ENCODE results near the gene TM9SF2.

Gene TM9SF2

GRCh38 chr13:99496184-99497142, 4.8 kb upstream of the TM9SF2 start:
- DNase-seq (ENCODE audit: low spot score) = peak; percentile 28

GRCh38 chr13:99498171-99499161, 2.8 kb upstream of the TM9SF2 start:
- DNase-seq (ENCODE audit: low spot score) = peak; percentile 98

- DNase-seq (ENCODE audit: low spot score) = no peak
Observed at GRCh38 chr13:99500839-99501183, 461 bp upstream of the TM9SF2 start.

- peak; percentile 31 for DNase-seq (ENCODE audit: low spot score)
Observed at GRCh38 chr13:99501848-99502301, 603 bp downstream of the TM9SF2 start.

- peak; percentile 38 for DNase-seq (ENCODE audit: low spot score)
Observed at GRCh38 chr13:99505814-99506269, 4.6 kb downstream of the TM9SF2 start.

- no peak for DNase-seq (ENCODE audit: low spot score)
Observed at GRCh38 chr13:99506634-99507033, 5.4 kb downstream of the TM9SF2 start.

GRCh38 chr13:99507054-99507453, 5.8 kb downstream of the TM9SF2 start:
- no peak for DNase-seq (ENCODE audit: low spot score)

- no peak for DNase-seq (ENCODE audit: low spot score)
Observed at GRCh38 chr13:99507551-99507950, 6.3 kb downstream of the TM9SF2 start.

GRCh38 chr13:99507986-99508385, 6.7 kb downstream of the TM9SF2 start:
- no peak for DNase-seq (ENCODE audit: low spot score)

- no peak for DNase-seq (ENCODE audit: low spot score)
Observed at GRCh38 chr13:99509479-99509878, 8.2 kb downstream of the TM9SF2 start.

- DNase-seq (ENCODE audit: low spot score) = no peak
Observed at GRCh38 chr13:99514801-99515200, 13.5 kb downstream of the TM9SF2 start.

- no peak for DNase-seq (ENCODE audit: low spot score)
Observed at GRCh38 chr13:99516153-99516929, 15.1 kb downstream of the TM9SF2 start.

GRCh38 chr13:99517577-99517976, 16.3 kb downstream of the TM9SF2 start:
- DNase-seq (ENCODE audit: low spot score) = no peak

- DNase-seq (ENCODE audit: low spot score) = no peak
Observed at GRCh38 chr13:99517984-99518383, 16.7 kb downstream of the TM9SF2 start.

- peak; percentile 49 for DNase-seq (ENCODE audit: low spot score)
Observed at GRCh38 chr13:99522298-99522697, 21.0 kb downstream of the TM9SF2 start.

- no peak for DNase-seq (ENCODE audit: low spot score)
Observed at GRCh38 chr13:99523838-99524237, 22.6 kb downstream of the TM9SF2 start.

- no peak for DNase-seq (ENCODE audit: low spot score)
Observed at GRCh38 chr13:99525967-99526366, 24.7 kb downstream of the TM9SF2 start.

GRCh38 chr13:99526549-99526948, 25.3 kb downstream of the TM9SF2 start:
- no peak for DNase-seq (ENCODE audit: low spot score)

- DNase-seq (ENCODE audit: low spot score) = no peak
Observed at GRCh38 chr13:99527301-99527700, 26.0 kb downstream of the TM9SF2 start.

GRCh38 chr13:99528547-99528946, 27.3 kb downstream of the TM9SF2 start:
- no peak for DNase-seq (ENCODE audit: low spot score)

GRCh38 chr13:99536023-99536422, 34.8 kb downstream of the TM9SF2 start:
- no peak for DNase-seq (ENCODE audit: low spot score)

GRCh38 chr13:99540530-99540929, 39.3 kb downstream of the TM9SF2 start:
- no peak for DNase-seq (ENCODE audit: low spot score)
